Endothelial cell of umbilical vein (primary cell): ENCODE results near the gene SLIT2. TPM values are rescaled to one million over a fixed set of nuclear protein-coding genes. Genes with fewer than 3 reads are reported as not detected.

Experiments used
- BruUV-seq: library from RNA; stranded (reverse); fragments of 400-500 nt; replicated peaks from 2 replicates; lab custom pipeline; 2021; lab: Mats Ljungman, UMichigan
- CTCF ChIA-PET: fragments of 300-600, 350-600 bp; sonication (Branson Sonifier 250); formaldehyde crosslinking; loops from one replicate; lab custom pipeline; 2021; ENCODE audit warnings: antibody characterized with exemption, inconsistent platforms; lab: Charles Lee
- POLR2A ChIA-PET: fragments of 300-600, 350-600 bp; sonication (Branson Sonifier 250); formaldehyde crosslinking; loops from one replicate; lab custom pipeline; 2021; ENCODE audit warnings: antibody characterized with exemption, inconsistent platforms; lab: Charles Lee
- DNase-seq: peaks from one replicate; pipeline ENCODE4 v3.0.0-alpha.2; 2011; ENCODE audit warnings: low read depth, low spot score
- FAIRE-seq: peaks from 2 replicates; lab custom pipeline; 2011; peaks lifted over from hg19 to GRCh38; lab: Jason Lieb, UNC
- H2AFZ ChIP-seq: 2 replicates; pipeline ENCODE4 v1.6.0; 2012; ENCODE audit warnings: low read depth, low read length, control low read depth, inconsistent platforms
- H3K27ac ChIP-seq: 2 replicates; pipeline ENCODE4 v1.5.1; 2011; ENCODE audit warnings: low read depth, mild to moderate bottlenecking, control low read depth, low read length, moderate library complexity; ENCODE audit not compliant: insufficient read depth
- H3K27me3 ChIP-seq, 2 experiments: 2 replicates each; pipeline versions ENCODE4 v1.6.0 to v1.6.1; 2011; ENCODE audit warnings: low read length in 2 of 2, mixed read lengths in 1 of 2; ENCODE audit not compliant: control insufficient read depth in 2 of 2, insufficient read depth in 2 of 2
- H3K36me3 ChIP-seq, 2 experiments: 2 replicates in 1 of 2; 3 replicates in 1 of 2; pipeline ENCODE4 v1.5.1; 2011; ENCODE audit warnings: low read length in 2 of 2, mild to moderate bottlenecking in 1 of 2, moderate library complexity in 1 of 2; ENCODE audit not compliant: control insufficient read depth in 2 of 2, insufficient read depth in 2 of 2; ENCODE audit errors: extremely low read depth in 1 of 2
- H3K4me1 ChIP-seq: 3 replicates; pipeline ENCODE4 v1.5.1; 2011; ENCODE audit warnings: mild to moderate bottlenecking, low read length; ENCODE audit not compliant: control insufficient read depth, insufficient read depth; ENCODE audit errors: extremely low read depth
- H3K4me2 ChIP-seq: 2 replicates; pipeline ENCODE4 v1.6.1; 2011; ENCODE audit warnings: low read length, control low read depth, mixed read lengths; ENCODE audit not compliant: insufficient read depth
- H3K4me3 ChIP-seq, 3 experiments: fragments of 200-600 bp in 1 of 3; sonication (generic), shearing (Covaris generic) in 1 of 3; replicated peaks in 1 of 3; 2 replicates each; pipeline ENCODE4 v1.5.1; 2011 to 2016; ENCODE audit warnings: control low read depth in 3 of 3, low read length in 3 of 3, mild to moderate bottlenecking in 2 of 3, inconsistent platforms in 1 of 3, low read depth in 1 of 3, moderate library complexity in 1 of 3; ENCODE audit not compliant: insufficient read depth in 1 of 3
- H3K79me2 ChIP-seq: 2 replicates; pipeline ENCODE4 v1.6.0; 2012; ENCODE audit warnings: low read length, inconsistent platforms; ENCODE audit not compliant: control insufficient read depth, insufficient read depth
- H3K9ac ChIP-seq: replicated peaks from 2 replicates; pipeline ENCODE3; 2011; ENCODE audit warnings: low read length, control low read depth; ENCODE audit not compliant: insufficient read depth; ENCODE audit errors: extremely low read depth
- H3K9me1 ChIP-seq: replicated peaks from 3 replicates; pipeline ENCODE4 v1.6.0; 2011; ENCODE audit warnings: mild to moderate bottlenecking, low read length; ENCODE audit not compliant: control insufficient read depth, insufficient read depth; ENCODE audit errors: extremely low read depth
- H3K9me3 ChIP-seq: replicated peaks from 2 replicates; pipeline ENCODE4 v1.5.1; 2012; ENCODE audit warnings: low read length, inconsistent platforms; ENCODE audit not compliant: control insufficient read depth, insufficient read depth
- H4K20me1 ChIP-seq: replicated peaks from 2 replicates; pipeline ENCODE3; 2011; ENCODE audit warnings: mild to moderate bottlenecking, low read length; ENCODE audit not compliant: control insufficient read depth, insufficient read depth; ENCODE audit errors: extremely low read depth
- CTCF ChIP-seq, 2 donors: IDR thresholded peaks; 1 replicate in 1 of 2; 2 replicates in 1 of 2; pipeline ENCODE4 v1.5.1; 2011; ENCODE audit warnings: low read length in 2 of 2, mild to moderate bottlenecking in 2 of 2, moderate library complexity in 2 of 2, control low read depth in 1 of 2, inconsistent platforms in 1 of 2, low read depth in 1 of 2; ENCODE audit not compliant: insufficient read depth in 1 of 2; ENCODE audit errors: extremely low read depth in 1 of 2
- EZH2 ChIP-seq: IDR thresholded peaks from 2 replicates; pipeline ENCODE4 v1.6.1; 2012; ENCODE audit warnings: borderline replicate concordance, low read depth, mild to moderate bottlenecking, moderate library complexity, low read length, inconsistent platforms; ENCODE audit not compliant: severe bottlenecking
- FOS ChIP-seq: IDR thresholded peaks from 2 replicates; pipeline ENCODE4 v1.6.1; 2011; ENCODE audit warnings: mild to moderate bottlenecking, low read length, moderate library complexity, borderline replicate concordance; ENCODE audit not compliant: insufficient read depth
- GATA2 ChIP-seq: IDR thresholded peaks from 2 replicates; pipeline ENCODE4 v1.7.0; 2011; ENCODE audit warnings: low read depth, mild to moderate bottlenecking, moderate library complexity, mixed read lengths, low read length; ENCODE audit not compliant: insufficient read length, insufficient read depth
- JUN ChIP-seq: IDR thresholded peaks from 2 replicates; pipeline ENCODE4 v1.6.1; 2011; ENCODE audit warnings: borderline replicate concordance, low read depth; ENCODE audit not compliant: insufficient read length, insufficient read depth
- MAX ChIP-seq: IDR thresholded peaks from 2 replicates; pipeline ENCODE4 v1.6.1; 2011; ENCODE audit not compliant: insufficient read depth, insufficient read length
- MYC ChIP-seq: IDR thresholded peaks from one replicate; pipeline ENCODE4 v1.6.1; 2011; ENCODE audit warnings: mild to moderate bottlenecking, low read depth, low read length
- POLR2A ChIP-seq: IDR thresholded peaks from 2 replicates; pipeline ENCODE4 v1.6.1; 2012; ENCODE audit warnings: low read depth, mild to moderate bottlenecking, control low read depth, low read length
- POLR2AphosphoS5 ChIP-seq: IDR thresholded peaks from 2 replicates; pipeline ENCODE4 v1.6.1; 2012; ENCODE audit warnings: low read depth, mild to moderate bottlenecking, control low read depth, low read length, moderate library complexity; ENCODE audit not compliant: insufficient read depth
- dilution Hi-C: fragments of 300-500 bp; cut with MboI; formaldehyde crosslinking; loops from one replicate; pipeline ENCODE4 v1.15.0; 2019; ENCODE audit warnings: low sequenced_read_pairs; ENCODE audit not compliant: extremely low pct_ligation_motif_present
- intact Hi-C: fragments of 100-400 bp; cut with micrococcal nuclease; formaldehyde crosslinking; loops from one replicate; pipeline ENCODE4 v1.10.0; 2022
- polyA plus RNA-seq, 4 experiments: library from polyadenylated mRNA; depleted of rRNA in 3 of 4; stranded (reverse) in 3 of 4; unstranded in 1 of 4; fragments of >200 nt; gene quantifications; 2 replicates each; pipeline versions ENCODE4 v1.2.1 to v1.2.3, GENCODE V29; 2011 to 2012; ENCODE audit warnings: missing spikeins in 1 of 4
- total RNA-seq: library from RNA; stranded (reverse); gene quantifications from 2 replicates; pipeline ENCODE4 v1.2.3, GENCODE V29; 2021

SLIT2 gene
- total and polyA plus RNA-seq, 2 donors (not counting 3 experiments of a cell fraction or from before 2014, with no cell fraction given), result 9.3 to 22.2 TPM

DNA sequence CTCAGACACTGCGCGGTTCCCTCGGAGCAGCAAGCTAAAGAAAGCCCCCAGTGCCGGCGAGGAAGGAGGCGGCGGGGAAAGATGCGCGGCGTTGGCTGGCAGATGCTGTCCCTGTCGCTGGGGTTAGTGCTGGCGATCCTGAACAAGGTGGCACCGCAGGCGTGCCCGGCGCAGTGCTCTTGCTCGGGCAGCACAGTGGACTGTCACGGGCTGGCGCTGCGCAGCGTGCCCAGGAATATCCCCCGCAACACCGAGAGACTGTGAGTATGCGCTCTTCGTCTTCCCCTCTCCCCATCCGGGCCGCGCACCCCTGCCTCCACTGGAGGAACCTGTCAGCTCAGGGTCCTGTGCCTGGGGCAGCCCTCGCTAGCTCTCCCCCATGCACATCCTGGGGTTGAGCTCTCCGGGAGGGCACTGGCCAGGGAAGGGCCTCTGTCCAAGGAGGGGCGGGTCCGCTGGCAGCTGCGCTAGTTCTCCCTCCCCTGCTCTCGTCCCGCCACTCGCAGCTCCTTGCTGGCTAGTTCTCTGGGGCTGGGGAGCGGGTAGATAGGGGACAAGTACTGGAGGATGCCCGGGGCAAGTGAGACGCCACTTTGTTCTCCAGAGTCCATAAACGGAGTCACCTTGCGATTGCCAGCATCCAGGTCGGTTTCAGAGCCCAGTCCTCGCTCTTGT, 2.2 kb downstream of the SLIT2 start:
- Histone ChIP-seq H3K79me2 (peaks cover 29% of the 10 kb centered on the region), H2AFZ (peak overlapping the region; percentile 97), H3K27me3 (no peaks in the 10 kb centered on the region), H3K9me1 (no peaks in the 10 kb centered on the region), H3K4me2 (peak overlapping the region; percentile 73), H3K36me3 (no peaks in the 10 kb centered on the region), H3K4me1 (peaks cover 36% of the 10 kb centered on the region), H3K4me3 (peak overlapping the region; percentile 69 to 80 (median 79)), H3K9me3 (no peaks in the 10 kb centered on the region), H3K27ac (peak overlapping the region; percentile 40), H3K9ac (peak overlapping the region; percentile 76), H4K20me1 (no peaks in the 10 kb centered on the region)
- ChIA-PET POLR2A (interaction anchor here (1.2 kb wide), 1 partner anchor 478 kb away, joined by 5 read pairs; no protein-coding TSS in a partner anchor), CTCF (interaction anchor here (1.3 to 3.8 kb wide), 2 partner anchors 35 to 431 kb away, joined by 3 to 19 read pairs; no protein-coding TSS in a partner anchor)
- peak; percentile 64 for DNase-seq
- TF ChIP-seq POLR2AphosphoS5, result peak; percentile 14
- no peak for TF ChIP-seq JUN
- TF ChIP-seq EZH2, result no peak
- FAIRE-seq, result peak; percentile 53
- intact Hi-C loops (loop anchor here (1.0 to 5.0 kb wide), 5 partner anchors 168 to 515 kb away; no protein-coding TSS in a partner anchor), dilution Hi-C loops (no loop called here)
- no TSS peak for BruUV-seq

DNA sequence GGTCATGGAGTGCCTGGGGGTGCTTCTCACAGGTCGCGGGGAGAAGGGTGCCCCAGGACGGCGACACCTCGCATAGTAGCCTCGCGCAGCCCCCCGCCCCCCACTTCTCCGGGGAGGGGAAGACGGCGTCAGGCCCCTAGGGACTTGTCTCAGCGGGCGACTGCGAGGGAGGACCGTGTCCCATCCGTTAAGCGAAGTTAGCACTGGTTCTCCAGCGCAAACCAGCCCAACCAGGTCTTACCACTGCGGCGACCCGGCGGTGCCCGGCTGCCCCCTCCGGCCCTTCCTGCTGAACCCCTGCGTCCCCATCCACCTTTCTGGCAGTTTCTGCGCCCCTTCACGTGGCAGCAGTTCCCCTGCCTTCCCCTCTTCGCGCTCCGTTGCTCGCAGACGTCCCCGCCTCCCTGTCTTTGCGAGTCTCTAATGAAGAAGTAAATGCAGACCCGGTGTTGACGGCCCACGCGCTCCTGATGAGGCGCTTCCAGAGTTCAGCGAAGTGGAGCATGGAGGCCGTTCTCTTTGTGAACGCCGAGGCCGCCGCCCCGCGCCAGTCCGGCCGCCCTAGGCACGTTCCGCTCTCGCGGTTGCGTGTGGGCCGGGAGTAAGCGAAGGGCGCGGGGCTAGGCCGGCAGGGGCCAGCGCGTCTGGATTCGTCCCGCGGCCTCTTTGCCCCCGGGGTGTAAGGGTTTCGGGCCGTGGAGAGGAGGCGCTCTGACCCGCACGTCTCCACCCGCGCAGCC, 3.0 kb downstream of the SLIT2 start:
- Histone ChIP-seq H3K4me2 (peak overlapping the region; percentile 73), H3K4me1 (peaks cover 37% of the 10 kb centered on the region), H3K9me1 (no peaks in the 10 kb centered on the region), H3K4me3 (peak overlapping the region; percentile 69 to 80 (median 79)), H2AFZ (peak overlapping the region; percentile 97), H3K36me3 (no peaks in the 10 kb centered on the region), H3K9ac (peak overlapping the region; percentile 76), H3K27me3 (no peaks in the 10 kb centered on the region), H3K79me2 (peaks cover 29% of the 10 kb centered on the region), H4K20me1 (no peaks in the 10 kb centered on the region), H3K27ac (peak overlapping the region; percentile 40), H3K9me3 (no peaks in the 10 kb centered on the region)
- no TSS peak for BruUV-seq
- dilution Hi-C loops (no loop called here), intact Hi-C loops (loop anchor here (1.0 to 5.0 kb wide), 5 partner anchors 168 to 477 kb away; no protein-coding TSS in a partner anchor)
- POLR2A ChIA-PET, result no interaction called here
- CTCF ChIA-PET, result interaction anchor here (1.3 to 3.8 kb wide), 2 partner anchors 34 to 430 kb away, joined by 3 to 19 read pairs; no protein-coding TSS in a partner anchor
- peak; percentile 68 for FAIRE-seq
- DNase-seq, result peak; percentile 57
- no peak for TF ChIP-seq GATA2
- no peak for TF ChIP-seq CTCF (IDR thresholded peaks at IDR 0.05; ENCODE audit: extremely low read depth in 1 of 2, insufficient read depth in 1 of 2, low read depth in 1 of 2, low read length in 2 of 2)
- TF ChIP-seq EZH2, result no peak
- no peak for TF ChIP-seq MAX
- no peak for TF ChIP-seq POLR2A
- no peak for TF ChIP-seq JUN
- no peak for TF ChIP-seq POLR2AphosphoS5
- no peak for TF ChIP-seq MYC
- TF ChIP-seq FOS, result no peak
